GM12878 (cell line): ENCODE results near the gene HSD17B11. TPM values are rescaled to one million over a fixed set of nuclear protein-coding genes. Genes with fewer than 3 reads are reported as not detected.

ENCODE experiments used
- ATAC-seq: fragments of 200-7000 bp; cut with Tn5 transposase; 3 replicates; pipeline ENCODE4 v1.9.1; 2020; ENCODE audit warnings: mild to moderate bottlenecking, moderate library complexity
- BruUV-seq: library from RNA; stranded (reverse); fragments of 400-500 nt; replicated peaks from 2 replicates; lab custom pipeline; 2021; lab: Mats Ljungman, UMichigan
- CTCF ChIA-PET: fragments of 300-600 bp; sonication (Branson Sonifier 250); formaldehyde crosslinking; extraction: SDS; loops from one replicate; lab custom pipeline; 2021; ENCODE audit warnings: inconsistent platforms; lab: Yijun Ruan, JAX
- POLR2A ChIA-PET: fragments of 350-600 bp; formaldehyde crosslinking; extraction: SDS; loops from one replicate; lab custom pipeline; 2021; ENCODE audit warnings: inconsistent platforms; lab: Charles Lee
- RAD21 ChIA-PET: fragments of 300-600 bp; sonication (Branson Sonifier 250); formaldehyde crosslinking; loops from one replicate; lab custom pipeline; 2023; ENCODE audit warnings: antibody characterized with exemption; ENCODE audit not compliant: unreplicated experiment; lab: Charles Lee
- SMC1A ChIA-PET: fragments of 300-600 bp; sonication (Branson Sonifier 250); formaldehyde crosslinking; loops from one replicate; lab custom pipeline; 2023; ENCODE audit not compliant: unreplicated experiment, uncharacterized antibody; lab: Charles Lee
- DNase-seq: peaks from one replicate; pipeline ENCODE4 v3.0.0-alpha.2; 2011; ENCODE audit warnings: low read depth, low spot score
- FAIRE-seq: peaks from 3 replicates; lab custom pipeline; 2011; peaks lifted over from hg19 to GRCh38; lab: Jason Lieb, UNC
- H2AFZ ChIP-seq: 2 replicates; pipeline ENCODE4 v1.6.0; 2011; ENCODE audit warnings: low read depth, low read length, control low read depth; ENCODE audit not compliant: control insufficient read depth
- H3K27ac ChIP-seq: 2 replicates; pipeline ENCODE4 v1.5.1; 2011; ENCODE audit warnings: control low read depth; ENCODE audit not compliant: control insufficient read depth, insufficient read depth
- H3K27me3 ChIP-seq, 2 experiments: replicated peaks in 1 of 2; 2 replicates each; pipeline versions ENCODE4 v1.6.0 to v1.6.1; 2011; ENCODE audit warnings: low read length in 1 of 2; ENCODE audit not compliant: control insufficient read depth in 2 of 2, insufficient read depth in 2 of 2
- H3K36me3 ChIP-seq, 2 experiments: 2 replicates each; pipeline ENCODE4 v1.5.1; 2011; ENCODE audit warnings: low read length in 1 of 2; ENCODE audit not compliant: control insufficient read depth in 2 of 2, insufficient read depth in 2 of 2
- H3K4me1 ChIP-seq: 2 replicates; pipeline ENCODE4 v1.6.1; 2011; ENCODE audit warnings: mild to moderate bottlenecking, low read length, moderate library complexity, mixed read lengths; ENCODE audit not compliant: control insufficient read depth, insufficient read depth
- H3K4me2 ChIP-seq: 2 replicates; pipeline ENCODE4 v1.6.0; 2011; ENCODE audit warnings: control low read depth; ENCODE audit not compliant: control insufficient read depth, insufficient read depth
- H3K4me3 ChIP-seq: fragments of 200-600 bp; sonication (generic); 2 replicates; pipeline ENCODE4 v1.5.1; 2016
- H3K79me2 ChIP-seq: 2 replicates; pipeline ENCODE4 v1.6.0; 2011; ENCODE audit warnings: low read length; ENCODE audit not compliant: control insufficient read depth, insufficient read depth
- H3K9ac ChIP-seq: 2 replicates; pipeline ENCODE4 v1.8.0; 2011; ENCODE audit warnings: low read length, control low read depth, mixed read lengths; ENCODE audit not compliant: control insufficient read depth, insufficient read depth
- H3K9me3 ChIP-seq: replicated peaks from 3 replicates; pipeline ENCODE4 v1.5.1; 2011; ENCODE audit warnings: mild to moderate bottlenecking, low read length; ENCODE audit not compliant: control insufficient read depth, insufficient read depth
- H4K20me1 ChIP-seq: 2 replicates; pipeline ENCODE4 v1.6.0; 2011; ENCODE audit not compliant: control insufficient read depth, insufficient read depth
- CBFB ChIP-seq: IDR thresholded peaks from 2 replicates; pipeline ENCODE4 v1.6.1; 2016; ENCODE audit warnings: antibody characterized with exemption, low read depth
- CREB1 ChIP-seq: IDR thresholded peaks from 2 replicates; pipeline ENCODE4 v1.6.1; 2012; ENCODE audit warnings: low read depth, mild to moderate bottlenecking, inconsistent platforms
- ETV6 ChIP-seq, 2 experiments: fragments of 450-650 bp in 1 of 2; IDR thresholded peaks in 1 of 2; conservative IDR thresholded peaks in 1 of 2; 2 replicates each; pipeline ENCODE4 v1.6.1; 2014; ENCODE audit warnings: antibody characterized with exemption in 1 of 2, borderline replicate concordance in 1 of 2, low read depth in 1 of 2, mild to moderate bottlenecking in 1 of 2, moderate library complexity in 1 of 2
- HSF1 ChIP-seq: fragments of 150-350 bp; IDR thresholded peaks from 2 replicates; pipeline ENCODE4 v1.6.1; 2014; ENCODE audit warnings: mild to moderate bottlenecking, low read depth, low read length
- LARP7 ChIP-seq: fragments of 450-650 bp; IDR thresholded peaks from 2 replicates; pipeline ENCODE4 v1.6.1; 2017; ENCODE audit warnings: mild to moderate bottlenecking
- NKRF ChIP-seq: fragments of 450-650 bp; conservative IDR thresholded peaks from 2 replicates; pipeline ENCODE4 v1.6.1; 2017; ENCODE audit warnings: mild to moderate bottlenecking, moderate library complexity
- REST ChIP-seq: IDR thresholded peaks from 2 replicates; pipeline ENCODE4 v1.6.1; 2012; ENCODE audit warnings: mild to moderate bottlenecking, low read depth, low read length
- STAT3 ChIP-seq: IDR thresholded peaks from 2 replicates; pipeline ENCODE4 v1.6.1; 2011; ENCODE audit warnings: low read depth, low read length, improper control_type of control experiment
- TCF3 ChIP-seq: IDR thresholded peaks from 2 replicates; pipeline ENCODE4 v1.6.1; 2012; ENCODE audit warnings: low read depth, mild to moderate bottlenecking, low read length, borderline replicate concordance; ENCODE audit not compliant: insufficient read depth
- YY1 ChIP-seq: IDR thresholded peaks from 2 replicates; pipeline ENCODE4 v1.6.1; 2011; ENCODE audit warnings: low read depth, mild to moderate bottlenecking, low read length
- WGBS: methylation state at CpG from one replicate; pipeline ENCODE4 v1.1.6; 2016; ENCODE audit warnings: low lambda C conversion rate; ENCODE audit not compliant: insufficient replicate concordance, insufficient coverage; ENCODE audit errors: missing lambda C conversion rate; 5-methylcytosine and 5-hydroxymethylcytosine counted together
- in situ Hi-C: fragments of 300-500 bp; cut with MboI; formaldehyde crosslinking; loops from 9 replicates; pipeline ENCODE4 v1.14.3; 2018; ENCODE audit warnings: mixed read lengths
- intact Hi-C: fragments of 100-400 bp; cut with micrococcal nuclease; formaldehyde crosslinking; loops from one replicate; pipeline ENCODE4 v1.14.2; 2022; ENCODE audit not compliant: unreplicated experiment
- polyA plus RNA-seq, 11 experiments: library from polyadenylated mRNA; depleted of rRNA in 4 of 11; unstranded in 6 of 11; stranded (reverse) in 5 of 11; fragments of >200 nt; fragmentation: Nextera tagmentation in 4 of 11; fragmentation: Illumina TruSeq in 1 of 11; extraction: Ambion mirVana in 4 of 11; extraction: Trizol in 1 of 11; gene quantifications; 1 replicate in 1 of 11; 2 replicates in 10 of 11; pipeline versions ENCODE4 v1.2.1 to v1.2.3, GENCODE V29; 2011 to 2016; ENCODE audit warnings: inconsistent platforms in 2 of 11, missing spikeins in 2 of 11, low read depth in 1 of 11
- total RNA-seq, 4 experiments: library from RNA; depleted of rRNA in 3 of 4; stranded (reverse); fragments of >200 nt in 3 of 4; fragmentation: Illumina TruSeq in 1 of 4; extraction: Trizol in 1 of 4; gene quantifications; 2 replicates each; pipeline versions ENCODE4 v1.2.1 to v1.2.3, GENCODE V29; 2013 to 2021

HSD17B11 gene
- total and polyA plus RNA-seq, 10 of the 15 experiments (the other 5 are each of a cell fraction or from before 2014, with no cell fraction given), result 10.3 to 29.5 (median 17.7) TPM

- H2AFZ ChIP-seq, result no peak overlapping the region
- ChIA-PET POLR2A (interaction anchor here (0.5 to 1.6 kb wide), 2 partner anchors 20 to 877 kb away, joined by 3 to 4 read pairs; partner anchors contain the start of gene HSD17B11), RAD21 (no interaction called here), SMC1A (interaction anchor here (1.3 to 1.4 kb wide), 2 partner anchors 20 to 35 kb away, joined by 3 to 4 read pairs; partner anchors contain the start of gene HSD17B11), CTCF (interaction anchor here (0.6 to 1.5 kb wide), 3 partner anchors 19 to 218 kb away, joined by 3 to 5 read pairs (median 3); no protein-coding TSS in a partner anchor)
- no peak for DNase-seq
- no peak for FAIRE-seq
- H3K79me2 ChIP-seq, result no peaks in the 10 kb centered on the region
- H3K9ac ChIP-seq, result no peak overlapping the region
- no peaks in the 10 kb centered on the region for H3K4me1 ChIP-seq
- no peaks in the 10 kb centered on the region for H3K9me3 ChIP-seq
- H3K4me2 ChIP-seq, result no peak overlapping the region
- no peaks in the 10 kb centered on the region for H3K36me3 ChIP-seq
- no peaks in the 10 kb centered on the region for H3K27me3 ChIP-seq
- intact Hi-C loops, result no loop called here
- no peak overlapping the region for H3K27ac ChIP-seq
- no peaks in the 10 kb centered on the region for H4K20me1 ChIP-seq
- H3K4me3 ChIP-seq, result no peak overlapping the region
- TF ChIP-seq REST, result no peak
- TF ChIP-seq HSF1, result no peak
- TF ChIP-seq CREB1, result no peak
- TF ChIP-seq YY1, result no peak
- TF ChIP-seq STAT3, result no peak
- TF ChIP-seq CBFB, result no peak
- no peak for TF ChIP-seq TCF3
- no peak for TF ChIP-seq NKRF
- no peak for TF ChIP-seq ETV6 (conservative IDR thresholded peaks at IDR 0.05 in 1 of 2, IDR thresholded peaks at IDR 0.05 in 1 of 2; ENCODE audit: borderline replicate concordance in 1 of 2, low read depth in 1 of 2)
- no peak for TF ChIP-seq LARP7
- 80% methylated on average over 2 of the region's 2 CpGs for WGBS
- in situ Hi-C loops, result no loop called here
- no TSS peak for BruUV-seq
- no peak for ATAC-seq
Observed at GRCh38 chr4:87410679-87411078, 19.7 kb upstream of the HSD17B11 start.
